Parathyroid adenoma (tissue), 2 donors: ENCODE data around the gene PCSK5.

ENCODE experiments used
- H2AFZ ChIP-seq: fragments of 300-600 bp; sonication (generic); one replicate; pipeline ENCODE4 v1.7.0; 2017; ENCODE audit warnings: antibody characterized with exemption, mild to moderate bottlenecking
- H3K27ac ChIP-seq: fragments of 300-600 bp; sonication (generic); one replicate; pipeline ENCODE4 v1.7.0; 2017
- H3K27me3 ChIP-seq: fragments of 300-600 bp; sonication (generic); one replicate; pipeline ENCODE4 v1.7.0; 2017; ENCODE audit warnings: low read length; ENCODE audit not compliant: control insufficient read depth, insufficient read depth
- H3K36me3 ChIP-seq: fragments of 300-600 bp; sonication (generic); one replicate; pipeline ENCODE4 v1.7.0; 2017; ENCODE audit warnings: low read length; ENCODE audit not compliant: control insufficient read depth, insufficient read depth
- H3K4me1 ChIP-seq: fragments of 300-600 bp; sonication (generic); one replicate; pipeline ENCODE4 v1.7.0; 2017; ENCODE audit warnings: control low read depth
- H3K4me2 ChIP-seq: fragments of 300-600 bp; sonication (generic); one replicate; pipeline ENCODE4 v1.7.0; 2017; ENCODE audit warnings: low read length
- H3K4me3 ChIP-seq: fragments of 300-600 bp; sonication (generic); one replicate; pipeline ENCODE4 v1.7.0; 2017; ENCODE audit warnings: low read depth, low read length
- H3K79me2 ChIP-seq: fragments of 300-600 bp; sonication (generic); one replicate; pipeline ENCODE4 v1.7.0; 2017; ENCODE audit warnings: control low read depth
- H3K9ac ChIP-seq: fragments of 300-600 bp; sonication (generic); one replicate; pipeline ENCODE4 v1.7.0; 2017; ENCODE audit warnings: mild to moderate bottlenecking
- H3K9me3 ChIP-seq: fragments of 300-600 bp; sonication (generic); one replicate; pipeline ENCODE4 v1.7.0; 2017; ENCODE audit warnings: low read length; ENCODE audit not compliant: control insufficient read depth
- CTCF ChIP-seq: fragments of 300-600 bp; sonication (generic); IDR thresholded peaks from one replicate; pipeline ENCODE4 v1.7.0; 2017; ENCODE audit warnings: antibody characterized with exemption, mild to moderate bottlenecking
- donor health status: primary hyperparathyroidism.

PCSK5 gene

GRCh38 chr9:76365028-76365427 is 474.6 kb downstream of the PCSK5 start:
- no peaks in the 10 kb centered on the region for H3K79me2 ChIP-seq
- no peaks in the 10 kb centered on the region for H3K27me3 ChIP-seq
- no peaks in the 10 kb centered on the region for H3K36me3 ChIP-seq
- no peaks in the 10 kb centered on the region for H3K9me3 ChIP-seq
- no peak overlapping the region for H3K4me3 ChIP-seq
- H2AFZ ChIP-seq = no peak overlapping the region
- no peak for TF ChIP-seq CTCF
- no peak overlapping the region for H3K4me2 ChIP-seq
- no peak overlapping the region for H3K9ac ChIP-seq
- peaks cover 2% of the 10 kb centered on the region for H3K4me1 ChIP-seq
- no peak overlapping the region for H3K27ac ChIP-seq

GRCh38 chr9:76366275-76366674 is 475.8 kb downstream of the PCSK5 start:
- Histone ChIP-seq H3K4me2 (no peak overlapping the region), H3K27me3 (no peaks in the 10 kb centered on the region), H3K36me3 (no peaks in the 10 kb centered on the region), H2AFZ (no peak overlapping the region), H3K9ac (no peak overlapping the region), H3K79me2 (no peaks in the 10 kb centered on the region), H3K9me3 (no peaks in the 10 kb centered on the region), H3K4me3 (no peak overlapping the region), H3K4me1 (peaks cover 2% of the 10 kb centered on the region), H3K27ac (no peak overlapping the region)
- TF ChIP-seq CTCF = no peak

- no peak for TF ChIP-seq CTCF
- Histone ChIP-seq H3K4me1 (peaks cover 2% of the 10 kb centered on the region), H3K27ac (no peak overlapping the region)
Observed at GRCh38 chr9:76369583-76369982, 479.1 kb downstream of the PCSK5 start.

GRCh38 chr9:76370396-76371023 is 480.0 kb downstream of the PCSK5 start:
- H2AFZ ChIP-seq = no peak overlapping the region
- no peak for TF ChIP-seq CTCF
- H3K27me3 ChIP-seq = no peaks in the 10 kb centered on the region
- H3K79me2 ChIP-seq = no peaks in the 10 kb centered on the region
- no peaks in the 10 kb centered on the region for H3K36me3 ChIP-seq
- no peak overlapping the region for H3K4me2 ChIP-seq
- H3K9me3 ChIP-seq = no peaks in the 10 kb centered on the region
- H3K4me3 ChIP-seq = no peak overlapping the region
- H3K9ac ChIP-seq = no peak overlapping the region
- H3K4me1 ChIP-seq = peaks cover 2% of the 10 kb centered on the region
- no peak overlapping the region for H3K27ac ChIP-seq

More at GRCh38 chr9:76369583-76369982, 479.1 kb downstream of the PCSK5 start:
- Histone ChIP-seq H3K4me3 (no peak overlapping the region), H3K4me2 (no peak overlapping the region), H3K27me3 (no peaks in the 10 kb centered on the region), H3K9ac (no peak overlapping the region), H3K9me3 (no peaks in the 10 kb centered on the region), H3K79me2 (no peaks in the 10 kb centered on the region), H3K36me3 (no peaks in the 10 kb centered on the region), H2AFZ (peak overlapping the region; percentile 60)

GRCh38 chr9:76371901-76372300 is 481.4 kb downstream of the PCSK5 start:
- no peak overlapping the region for H3K27ac ChIP-seq
- TF ChIP-seq CTCF = no peak
- peaks cover 2% of the 10 kb centered on the region for H3K4me1 ChIP-seq

More at GRCh38 chr9:76371901-76372300, 481.4 kb downstream of the PCSK5 start:
- Histone ChIP-seq H2AFZ (no peak overlapping the region), H3K9me3 (no peaks in the 10 kb centered on the region), H3K79me2 (no peaks in the 10 kb centered on the region), H3K4me2 (no peak overlapping the region), H3K9ac (no peak overlapping the region), H3K27me3 (no peaks in the 10 kb centered on the region), H3K4me3 (no peak overlapping the region), H3K36me3 (no peaks in the 10 kb centered on the region)
